ENCODE measurements around the gene TSPAN16.
"Not testable (repeated sequence)": the region's sequence is repeated elsewhere in the genome, so short reads cannot be mapped to it uniquely, and the experiment has no call there.

TSPAN16 gene

GRCh38 chr19:11269408-11269807 is 26.6 kb upstream of the TSPAN16 start:
- no peak for DNase-seq

GRCh38 chr19:11273296-11273695 is 22.7 kb upstream of the TSPAN16 start:
- DNase-seq = no peak

GRCh38 chr19:11273989-11274388 is 22.0 kb upstream of the TSPAN16 start:
- DNase-seq = no peak

GRCh38 chr19:11274533-11275086 is 21.4 kb upstream of the TSPAN16 start:
- no peak for DNase-seq

GRCh38 chr19:11278670-11279069 is 17.3 kb upstream of the TSPAN16 start:
- DNase-seq = no peak

- DNase-seq = no peak
Observed at GRCh38 chr19:11279505-11280236, 16.3 kb upstream of the TSPAN16 start.

- DNase-seq = no peak
Observed at GRCh38 chr19:11281356-11282049, 14.5 kb upstream of the TSPAN16 start.

- DNase-seq = no peak
Observed at GRCh38 chr19:11284515-11284914, 11.4 kb upstream of the TSPAN16 start.

GRCh38 chr19:11286312-11286974 is 9.5 kb upstream of the TSPAN16 start:
- no peak for DNase-seq

GRCh38 chr19:11288349-11288748 is 7.6 kb upstream of the TSPAN16 start:
- DNase-seq = no peak

GRCh38 chr19:11290256-11290655 is 5.7 kb upstream of the TSPAN16 start:
- DNase-seq = no peak

GRCh38 chr19:11291415-11291814 is 4.5 kb upstream of the TSPAN16 start:
- no peak for DNase-seq

- no peak for DNase-seq
Observed at GRCh38 chr19:11291991-11292390, 4.0 kb upstream of the TSPAN16 start.

- DNase-seq = no peak
Observed at GRCh38 chr19:11293433-11294389, 2.2 kb upstream of the TSPAN16 start.

- no peak for DNase-seq
Observed at GRCh38 chr19:11295180-11295579, 780 bp upstream of the TSPAN16 start.

GRCh38 chr19:11296264-11296663 is 304 bp downstream of the TSPAN16 start:
- DNase-seq = no peak

GRCh38 chr19:11299946-11300810 is 4.2 kb downstream of the TSPAN16 start:
- DNase-seq = no peak

- DNase-seq = no peak
Observed at GRCh38 chr19:11300811-11301120, 4.8 kb downstream of the TSPAN16 start.

GRCh38 chr19:11304936-11305335 is 9.0 kb downstream of the TSPAN16 start:
- DNase-seq = no peak

- DNase-seq = no peak
Observed at GRCh38 chr19:11306337-11306736, 10.4 kb downstream of the TSPAN16 start.

- not testable (repeated sequence) for DNase-seq
Observed at GRCh38 chr19:11320278-11320995, 24.5 kb downstream of the TSPAN16 start.

Data from NCI-H187 treated with DMSO at 0.1 percent for 48 hours (cell line).